Gastrocnemius medialis (tissue), 4 donors: ENCODE measurements around the gene CSPG4. TPM values are rescaled to one million over a fixed set of nuclear protein-coding genes. Genes with fewer than 3 reads are reported as not detected.
A peak's percentile ranks its signal among the peaks of the same experiment; 100 is the strongest.

Experiments used
- ATAC-seq, 2 donors: fragments of 150-250 bp; one replicate each; pipeline ENCODE4 v1.9.1; 2016
- DNase-seq, 2 donors: peaks; one replicate each; pipeline ENCODE4 v3.0.0-alpha.2; 2019
- H3K27ac ChIP-seq, 4 donors: fragments of 200-600 bp; sonication (generic); 1 replicate in 1 of 4; 2 replicates in 3 of 4; pipeline ENCODE4 v1.5.1; 2016 to 2018; ENCODE audit warnings: mild to moderate bottlenecking in 2 of 4, moderate library complexity in 1 of 4
- H3K27me3 ChIP-seq, 3 donors: fragments of 200-600 bp; sonication (generic) in 2 of 3; 1 replicate in 1 of 3; 2 replicates in 2 of 3; pipeline versions ENCODE4 v1.5.1 to v1.6.0; 2016 to 2019; ENCODE audit warnings: mild to moderate bottlenecking in 1 of 3, moderate library complexity in 1 of 3
- H3K36me3 ChIP-seq, 2 donors: fragments of 200-600 bp; sonication (generic) in 1 of 2; one replicate each; pipeline ENCODE4 v1.5.1; 2017 to 2018
- H3K4me1 ChIP-seq, 2 donors: fragments of 200-600 bp; sonication (generic) in 1 of 2; one replicate each; pipeline ENCODE4 v1.5.1; 2016 to 2017; ENCODE audit warnings: mild to moderate bottlenecking in 2 of 2
- H3K4me3 ChIP-seq, 4 donors: fragments of 200-600 bp; sonication (generic) in 3 of 4; 1 replicate in 1 of 4; 2 replicates in 3 of 4; pipeline ENCODE4 v1.5.1; 2016 to 2019; ENCODE audit warnings: mild to moderate bottlenecking in 2 of 4
- H3K9me3 ChIP-seq, 3 donors: fragments of 200-600 bp; sonication (generic) in 2 of 3; 1 replicate in 1 of 3; 2 replicates in 2 of 3; pipeline ENCODE4 v1.5.1; 2016 to 2019
- CTCF ChIP-seq, 5 experiments: fragments of 450-650 bp in 3 of 5; fragments of 200-600 bp in 2 of 5; sonication (generic) in 2 of 5; IDR thresholded peaks in 4 of 5; conservative IDR thresholded peaks in 1 of 5; 1 replicate in 4 of 5; 2 replicates in 1 of 5; pipeline ENCODE4 v1.5.1; 2016 to 2019; ENCODE audit warnings: antibody characterized with exemption in 5 of 5, mild to moderate bottlenecking in 3 of 5, moderate library complexity in 3 of 5
- POLR2A ChIP-seq, 2 donors: fragments of 450-650 bp; IDR thresholded peaks; one replicate each; pipeline ENCODE4 v1.6.1; 2017; ENCODE audit warnings: antibody characterized with exemption in 2 of 2, mild to moderate bottlenecking in 2 of 2, moderate library complexity in 2 of 2
- in situ Hi-C, 4 donors: fragments of 200-750 bp; cut with MboI; loops; one replicate each; pipeline versions ENCODE4 v1.15.0 to v1.8.0; 2017; ENCODE audit warnings: low sequenced_read_pairs in 4 of 4
- intact Hi-C: fragments of 100-400 bp; cut with DNase I; formaldehyde crosslinking; loops from one replicate; pipeline ENCODE4 v1.15.1; 2023; ENCODE audit warnings: low total_unique reads
- total RNA-seq, 4 donors: library from RNA; depleted of rRNA; stranded (reverse); fragments of >200 nt; gene quantifications; one replicate each; pipeline versions ENCODE4 v1.1.0 to v1.2.3, GENCODE V29; 2016

Gene CSPG4
- total RNA-seq, 4 donors from 2014 or later = 38.2 to 145 (median 88.5) TPM

GRCh38 chr15:75655931-75656330 is 56.7 kb downstream of the CSPG4 start:
- H3K27ac ChIP-seq = no peak overlapping the region
- in situ Hi-C loops = no loop called here
- no peak for ATAC-seq
- H3K27me3 ChIP-seq = no peaks in the 10 kb centered on the region
- intact Hi-C loops = no loop called here
- H3K4me3 ChIP-seq = no peak overlapping the region
- H3K36me3 ChIP-seq = no peaks in the 10 kb centered on the region
- no peaks in the 10 kb centered on the region for H3K9me3 ChIP-seq
- peaks cover 17 to 28% of the 10 kb centered on the region in 2 donors for H3K4me1 ChIP-seq
- TF ChIP-seq CTCF (IDR thresholded peaks at IDR 0.05 in 4 of 5, conservative IDR thresholded peaks at IDR 0.05 in 1 of 5) (no peak), POLR2A (IDR thresholded peaks at IDR 0.05) (no peak)
- no peak for DNase-seq

GRCh38 chr15:75654201-75654907 is 58.3 kb downstream of the CSPG4 start:
- no peak for ATAC-seq
- no peak for DNase-seq
- H3K27me3 ChIP-seq = no peaks in the 10 kb centered on the region
- intact Hi-C loops = no loop called here
- H3K4me3 ChIP-seq = no peak overlapping the region
- H3K9me3 ChIP-seq = no peaks in the 10 kb centered on the region
- no peaks in the 10 kb centered on the region for H3K36me3 ChIP-seq
- TF ChIP-seq POLR2A (IDR thresholded peaks at IDR 0.05) (no peak), CTCF (IDR thresholded peaks at IDR 0.05 in 4 of 5, conservative IDR thresholded peaks at IDR 0.05 in 1 of 5) (no peak)
- H3K27ac ChIP-seq = no peak overlapping the region
- H3K4me1 ChIP-seq = peaks cover 15 to 29% of the 10 kb centered on the region in 2 donors
- in situ Hi-C loops = no loop called here

GRCh38 chr15:75653347-75653913 is 59.2 kb downstream of the CSPG4 start:
- in situ Hi-C loops (no loop called here), intact Hi-C loops (no loop called here)
- H3K36me3 ChIP-seq = no peaks in the 10 kb centered on the region
- ATAC-seq = no peak
- peak overlapping the region in 3 of 4 donors; percentile 54 to 87 (median 80) for H3K27ac ChIP-seq
- no peaks in the 10 kb centered on the region for H3K9me3 ChIP-seq
- H3K4me1 ChIP-seq = peaks cover 17 to 25% of the 10 kb centered on the region in 2 donors
- no peak overlapping the region for H3K4me3 ChIP-seq
- H3K27me3 ChIP-seq = no peaks in the 10 kb centered on the region
- TF ChIP-seq CTCF (IDR thresholded peaks at IDR 0.05 in 4 of 5, conservative IDR thresholded peaks at IDR 0.05 in 1 of 5) (no peak), POLR2A (IDR thresholded peaks at IDR 0.05) (no peak)
- DNase-seq = no peak

GRCh38 chr15:75651810-75652543 is 60.7 kb downstream of the CSPG4 start:
- Histone ChIP-seq H3K27me3 (no peaks in the 10 kb centered on the region), H3K36me3 (no peaks in the 10 kb centered on the region), H3K9me3 (no peaks in the 10 kb centered on the region), H3K4me1 (peaks cover 18 to 25% of the 10 kb centered on the region in 2 donors), H3K4me3 (peak overlapping the region in 3 of 4 donors; percentile 18 to 74 (median 22)), H3K27ac (peak overlapping the region; percentile 12 to 87 (median 67))
- DNase-seq (no peak), ATAC-seq (no peak)
- in situ Hi-C loops (no loop called here), intact Hi-C loops (no loop called here)
- TF ChIP-seq POLR2A (IDR thresholded peaks at IDR 0.05) (no peak), CTCF (IDR thresholded peaks at IDR 0.05 in 4 of 5, conservative IDR thresholded peaks at IDR 0.05 in 1 of 5) (no peak)
